NCI-H1417 (cell line): ENCODE measurements around the gene MFNG.
A peak's percentile ranks its signal among the peaks of the same experiment; 100 is the strongest.
"Not testable (repeated sequence)": the region's sequence is repeated elsewhere in the genome, so short reads cannot be mapped to it uniquely, and the experiment has no call there.

Experiments used
- DNase-seq, 3 experiments: peaks; one replicate each; lab custom pipeline; 2025; lab: John Stamatoyannopoulos, UW

MFNG gene

GRCh38 chr22:37473437-37473946 is 12.7 kb downstream of the MFNG start:
- DNase-seq = no peak

- DNase-seq = peak in 1 of 3 experiments; percentile 15
Observed at GRCh38 chr22:37472418-37473006, 13.7 kb downstream of the MFNG start.

- no peak for DNase-seq
Observed at GRCh38 chr22:37471727-37472417, 14.3 kb downstream of the MFNG start.

GRCh38 chr22:37470087-37470445 is 16.1 kb downstream of the MFNG start:
- DNase-seq = no peak

- no peak for DNase-seq
Observed at GRCh38 chr22:37469416-37470086, 16.6 kb downstream of the MFNG start.

- not testable (repeated sequence) for DNase-seq
Observed at GRCh38 chr22:37468201-37468695, 17.9 kb downstream of the MFNG start.

- no peak for DNase-seq
Observed at GRCh38 chr22:37467391-37467955, 18.7 kb downstream of the MFNG start.

- no peak for DNase-seq
Observed at GRCh38 chr22:37464181-37464580, 22.0 kb downstream of the MFNG start.

GRCh38 chr22:37462983-37463382 is 23.2 kb downstream of the MFNG start:
- DNase-seq = no peak

- peak in 1 of 3 experiments; percentile 24 for DNase-seq
Observed at GRCh38 chr22:37462436-37462835, 23.7 kb downstream of the MFNG start.

GRCh38 chr22:37461961-37462360 is 24.2 kb downstream of the MFNG start:
- DNase-seq = peak in 2 of 3 experiments; percentile 17 to 24

- DNase-seq = no peak
Observed at GRCh38 chr22:37460684-37461083, 25.5 kb downstream of the MFNG start.

- no peak for DNase-seq
Observed at GRCh38 chr22:37459206-37459605, 27.0 kb downstream of the MFNG start.

- peak; percentile 30 to 68 (median 54) for DNase-seq
Observed at GRCh38 chr22:37457093-37457893, 28.9 kb downstream of the MFNG start.

- DNase-seq = no peak
Observed at GRCh38 chr22:37456346-37456745, 29.8 kb downstream of the MFNG start.

- no peak for DNase-seq
Observed at GRCh38 chr22:37455896-37456295, 30.3 kb downstream of the MFNG start.

- peak in 2 of 3 experiments; percentile 10 to 23 for DNase-seq
Observed at GRCh38 chr22:37454857-37455686, 31.1 kb downstream of the MFNG start.

GRCh38 chr22:37453696-37454095 is 32.5 kb downstream of the MFNG start:
- no peak for DNase-seq

GRCh38 chr22:37451218-37451617 is 35.0 kb downstream of the MFNG start:
- DNase-seq = no peak

GRCh38 chr22:37449331-37450001 is 36.7 kb downstream of the MFNG start:
- DNase-seq = peak in 1 of 3 experiments; percentile 16
